ENCODE measurements around the gene NEMP2.

The NEMP2 gene

DNA sequence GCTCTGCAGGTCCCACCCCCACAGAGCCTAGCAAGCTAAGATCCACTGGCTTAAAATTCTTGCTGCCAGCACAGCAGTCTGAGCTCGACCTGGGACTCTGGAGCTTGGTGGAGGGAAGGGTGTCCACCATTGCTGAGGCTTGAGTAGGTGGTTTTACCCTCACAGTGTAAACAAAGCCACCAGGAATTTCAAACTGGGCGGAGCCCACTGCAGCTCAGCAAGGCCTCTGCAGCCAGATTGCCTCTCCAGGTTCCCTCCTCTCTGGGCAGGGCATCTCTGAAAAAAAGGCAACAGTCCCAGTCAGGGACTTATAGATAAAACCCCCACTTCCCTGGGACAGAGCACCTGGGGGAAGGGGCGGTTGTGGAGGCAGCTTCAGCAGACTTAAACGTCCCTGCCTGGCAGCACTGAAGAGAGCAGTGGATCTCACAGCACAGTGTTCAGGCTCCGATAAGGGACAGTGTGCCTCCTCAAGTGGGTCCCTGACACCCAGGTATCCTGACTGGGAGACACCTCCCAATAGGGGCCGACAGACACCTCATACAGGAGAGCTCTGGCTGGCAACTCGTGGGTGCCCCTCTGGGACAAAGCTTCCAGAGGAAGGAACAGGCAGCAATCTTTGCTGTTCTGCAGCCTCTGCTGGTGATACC is 20.0 kb upstream of the NEMP2 start:
- no peak for DNase-seq (ENCODE audit: low read depth in 2 of 2)

DNA sequence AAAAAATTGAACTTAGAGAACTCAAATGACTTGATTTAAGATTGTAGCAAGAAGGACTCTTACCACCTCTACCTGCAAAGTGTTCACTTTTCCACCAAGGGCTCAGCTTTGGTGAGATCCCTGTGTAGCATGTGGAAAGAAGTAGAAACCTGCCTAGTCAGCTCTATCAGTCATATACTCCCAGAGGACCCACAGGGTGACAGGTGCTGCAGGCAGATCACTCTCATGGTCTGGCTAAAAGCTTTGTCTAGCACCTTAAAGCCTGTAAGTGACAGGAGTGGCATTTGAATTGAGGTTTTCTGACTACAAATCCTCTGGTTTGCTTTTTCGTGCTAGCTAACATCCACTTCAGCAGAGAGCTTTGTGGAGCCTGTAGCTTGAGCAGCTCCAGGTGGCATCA is 18.7 kb upstream of the NEMP2 start:
- no peak for DNase-seq (ENCODE audit: low read depth in 2 of 2)

DNA sequence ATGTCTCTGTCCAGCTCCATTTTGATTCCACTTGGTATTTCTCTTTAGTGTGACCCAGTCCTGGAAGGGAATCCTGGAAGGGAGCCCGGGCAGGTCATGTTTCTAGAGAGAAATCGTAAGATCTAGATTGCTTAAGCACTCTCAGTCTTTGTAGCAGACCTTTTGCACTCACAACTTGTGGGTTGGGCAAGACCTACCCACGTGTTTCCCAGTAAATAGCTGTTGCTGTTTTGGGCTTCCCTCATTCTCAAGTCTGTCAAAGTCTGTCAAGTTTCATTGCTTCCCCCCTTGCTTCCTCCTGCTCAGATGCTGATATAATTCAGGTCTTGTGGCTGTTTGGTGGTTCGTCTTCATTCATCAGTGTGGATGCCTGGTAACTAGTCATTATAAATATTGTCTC is 17.4 kb upstream of the NEMP2 start:
- no peak for DNase-seq (ENCODE audit: low read depth in 2 of 2)

DNA sequence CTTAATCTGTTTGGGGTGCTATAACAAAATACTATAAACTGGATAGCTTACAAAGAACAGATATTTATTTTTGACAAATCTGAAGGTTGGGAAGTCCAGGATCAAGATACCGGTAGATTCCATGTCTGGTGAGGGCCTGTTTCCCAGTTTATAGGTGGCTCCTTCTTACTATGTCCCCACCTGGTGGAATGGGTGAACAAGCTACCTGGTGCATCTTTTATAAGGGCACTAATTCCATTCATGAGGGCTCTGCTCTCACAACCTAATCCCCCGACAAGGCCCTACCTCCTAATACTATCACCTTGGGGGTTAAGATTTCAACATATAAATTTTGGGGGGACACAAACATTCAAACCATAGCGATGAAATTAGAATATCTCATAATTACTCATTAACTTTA is 15.6 kb upstream of the NEMP2 start:
- DNase-seq (ENCODE audit: low read depth in 2 of 2) = no peak

DNA sequence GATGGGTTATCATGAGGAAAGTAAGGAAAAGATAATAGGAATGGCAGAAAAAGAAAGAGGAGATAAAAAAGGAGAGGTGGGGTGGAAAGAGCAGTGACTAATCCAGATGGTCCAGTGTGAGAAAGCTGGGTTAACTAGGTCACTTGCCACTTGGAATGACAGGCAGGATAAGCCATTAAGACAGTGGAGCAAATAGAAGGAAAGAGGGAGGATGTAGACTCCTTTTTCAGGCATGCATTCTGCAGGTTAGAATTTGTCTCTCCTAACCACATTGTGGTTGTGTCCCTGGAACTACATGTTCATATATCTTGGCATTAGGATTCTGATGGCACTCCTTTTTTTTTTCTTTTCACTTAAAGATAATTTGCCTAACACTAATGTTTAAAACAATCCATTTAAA is 13.4 kb upstream of the NEMP2 start:
- DNase-seq (ENCODE audit: low read depth in 2 of 2) = no peak

DNA sequence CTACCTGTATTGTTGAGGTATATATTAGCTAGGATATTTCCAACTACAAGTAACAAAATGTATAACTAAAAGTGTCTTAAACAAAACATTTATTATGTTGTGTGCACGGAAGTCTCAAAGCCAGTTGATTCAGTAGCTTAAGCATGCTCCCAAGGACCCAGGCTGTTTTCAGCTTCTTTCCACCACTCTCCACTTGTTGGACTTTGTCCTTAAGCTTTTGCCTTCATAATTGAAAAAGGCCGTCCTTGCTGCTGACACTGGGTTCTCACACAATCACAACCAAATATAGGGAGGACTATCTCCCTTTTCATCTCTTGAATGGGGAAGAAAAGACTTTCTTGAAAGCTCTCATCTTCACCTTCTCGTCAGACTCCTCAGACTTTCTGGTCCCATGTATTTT is 12.2 kb upstream of the NEMP2 start:
- DNase-seq (ENCODE audit: low read depth in 2 of 2) = no peak

DNA sequence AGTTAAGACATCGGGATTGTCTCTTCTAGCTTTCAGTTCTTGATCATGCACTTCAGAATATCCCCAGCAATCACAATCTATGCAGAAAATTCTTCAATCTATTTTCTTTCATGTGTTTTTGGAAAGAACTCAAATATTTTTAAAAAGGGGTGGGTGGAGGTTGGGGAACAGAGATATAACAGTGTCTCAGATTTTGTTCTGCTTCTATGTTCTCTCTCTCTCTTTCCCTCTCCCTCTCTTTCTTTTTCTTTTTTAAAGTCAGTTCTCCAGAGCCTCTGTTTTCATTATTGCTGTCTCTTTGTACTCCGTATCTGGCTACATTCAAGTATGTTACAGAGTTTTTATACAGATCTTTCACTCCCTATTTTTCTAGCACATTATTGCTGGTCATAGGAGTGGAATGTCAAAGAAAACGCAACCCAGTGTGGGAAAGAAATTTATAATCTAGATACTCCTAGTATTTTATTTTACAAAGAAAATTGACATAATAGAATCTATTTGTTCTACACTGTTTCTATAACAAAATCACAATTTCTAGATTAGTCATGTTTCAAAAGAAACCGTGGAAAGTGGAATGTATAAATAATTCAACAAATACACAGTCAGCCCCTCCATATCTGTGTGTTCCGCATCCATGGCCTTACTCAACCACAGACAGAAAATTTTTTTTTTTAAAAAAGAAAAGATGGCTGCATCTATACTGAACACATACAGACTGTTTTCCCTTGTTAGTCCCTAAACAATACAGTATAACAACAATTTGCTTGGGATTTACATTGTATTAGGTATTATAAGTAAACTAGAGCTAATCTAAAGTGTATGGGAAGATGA is 11.2 kb upstream of the NEMP2 start:
- no peak for DNase-seq (ENCODE audit: low read depth in 2 of 2)

DNA sequence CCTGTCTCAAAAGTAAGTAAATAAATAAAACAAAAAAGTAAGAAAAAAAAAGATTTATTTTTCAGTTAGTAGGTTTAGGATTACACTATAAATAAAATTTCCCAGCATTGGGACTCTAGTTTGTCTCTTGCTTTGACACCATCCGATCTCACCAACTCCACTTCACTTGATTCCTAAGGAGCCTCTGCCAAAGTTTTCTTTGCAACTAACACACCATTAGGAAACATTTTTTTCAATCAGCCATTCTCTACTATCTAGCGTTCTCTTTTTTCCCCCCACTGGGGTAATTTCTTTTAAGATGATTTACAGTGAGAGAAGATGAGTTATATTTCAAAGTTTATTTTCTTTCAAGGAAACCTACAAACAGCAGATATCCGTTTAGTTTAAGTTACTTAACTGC is 10.6 kb upstream of the NEMP2 start:
- no peak for DNase-seq (ENCODE audit: low read depth in 2 of 2)

DNA sequence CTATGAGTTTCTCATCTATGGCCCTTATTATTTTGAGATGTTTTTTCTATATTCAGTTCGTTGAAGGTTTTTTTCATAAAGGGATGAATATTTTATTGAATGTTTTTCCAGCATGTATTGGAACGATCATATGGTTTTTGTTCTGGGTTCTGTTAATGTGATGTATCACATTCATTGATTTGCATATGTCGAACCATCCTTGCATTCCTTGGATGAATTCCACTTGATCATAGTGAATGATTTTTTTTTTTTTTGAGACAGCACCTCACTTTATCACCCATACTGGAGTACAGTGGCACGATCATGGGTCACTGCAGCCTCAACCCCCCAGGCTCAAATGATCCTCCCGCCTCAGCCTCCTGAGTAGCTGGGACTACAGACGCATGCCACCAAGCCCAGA is 5.5 kb upstream of the NEMP2 start:
- DNase-seq (ENCODE audit: low read depth in 2 of 2) = no peak

DNA sequence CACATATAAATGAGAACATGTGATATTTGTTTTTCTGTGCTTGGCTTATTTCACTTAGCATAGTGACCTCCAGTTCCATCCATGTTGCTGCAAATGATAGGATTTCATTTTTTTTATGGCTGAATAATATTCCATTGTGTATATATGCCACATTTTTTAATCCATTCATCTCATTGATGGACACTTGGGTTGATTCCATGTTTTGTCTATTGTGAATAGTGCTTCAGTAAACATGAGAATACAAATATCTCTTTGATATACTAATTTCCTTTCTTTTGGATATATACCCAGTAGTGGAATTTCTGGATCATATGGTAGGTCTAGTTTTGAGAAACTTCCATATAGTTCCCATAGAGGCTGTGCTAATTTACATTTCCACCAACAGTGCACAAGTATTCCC is 3.7 kb upstream of the NEMP2 start:
- no peak for DNase-seq (ENCODE audit: low read depth in 2 of 2)

DNA sequence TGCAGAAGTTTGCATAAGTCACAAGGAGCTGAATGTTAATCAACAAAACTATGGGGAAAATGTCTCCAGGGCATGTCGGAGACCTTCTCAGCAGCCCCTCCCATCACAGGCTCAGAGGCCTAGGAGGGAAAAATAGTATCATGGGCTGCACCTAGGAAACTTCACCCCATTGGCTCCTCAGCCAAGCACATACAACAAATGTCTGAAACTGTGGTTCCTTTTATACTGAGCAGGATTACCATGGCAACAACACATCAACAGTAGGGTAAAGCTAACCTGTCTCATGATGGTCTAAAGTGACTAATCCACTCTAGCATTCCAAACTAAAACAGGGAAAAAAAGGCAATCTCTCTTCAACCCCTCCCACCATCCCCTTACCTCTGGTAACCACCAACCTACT is 3.2 kb upstream of the NEMP2 start:
- DNase-seq (ENCODE audit: low read depth in 2 of 2) = no peak

DNA sequence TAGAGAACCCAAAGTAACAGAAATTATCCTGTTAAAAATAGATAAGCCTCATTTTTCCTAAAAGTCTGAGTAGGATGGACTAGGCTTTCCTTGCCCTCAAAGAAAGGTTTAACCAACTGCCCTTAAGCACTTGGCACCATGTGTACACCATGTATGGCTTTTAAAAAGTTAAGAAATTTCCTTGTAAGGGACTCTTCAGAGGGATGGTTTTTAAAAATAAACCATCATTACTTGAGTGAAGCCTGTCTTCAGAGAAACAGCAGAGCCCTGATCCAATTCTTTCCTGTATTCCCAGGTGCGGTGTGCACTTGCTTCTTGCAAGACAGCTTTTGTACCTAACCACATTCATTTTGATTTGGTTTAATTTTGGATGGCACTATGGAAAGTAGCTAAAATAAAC is 1.1 kb upstream of the NEMP2 start:
- DNase-seq (ENCODE audit: low read depth in 2 of 2) = no peak

DNA sequence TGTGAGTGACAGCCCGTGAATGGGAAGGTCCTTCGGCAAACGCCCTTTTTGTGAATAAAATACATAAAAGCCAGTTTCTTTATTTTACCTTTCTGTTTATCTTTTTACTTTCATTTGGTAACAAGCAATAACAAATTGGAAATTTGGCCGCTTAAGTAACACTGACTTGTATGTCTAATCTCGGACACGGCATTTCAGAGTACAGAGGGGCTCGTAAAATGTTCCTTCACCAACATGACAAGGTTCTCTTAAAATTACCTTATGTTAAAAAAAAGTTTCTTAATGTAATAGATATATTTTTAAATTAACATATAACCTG is 558 bp upstream of the NEMP2 start:
- no peak for DNase-seq (ENCODE audit: low read depth in 2 of 2)

DNA sequence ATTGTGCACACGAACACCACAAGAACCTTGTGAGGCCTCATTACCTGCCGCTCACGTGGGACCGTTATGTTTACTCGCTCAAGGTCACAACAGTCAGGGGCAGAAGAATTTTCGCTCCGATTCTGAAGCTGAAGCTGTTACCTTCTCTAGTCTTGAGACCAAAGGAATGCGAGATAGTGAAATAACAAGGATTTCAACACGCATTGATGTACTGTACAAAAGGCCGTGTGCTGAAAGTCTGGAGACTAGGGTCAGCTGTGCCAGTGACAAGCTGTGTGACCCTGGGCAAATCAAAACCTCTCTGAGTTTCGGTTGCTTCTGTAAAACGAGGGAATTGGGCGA is 583 bp downstream of the NEMP2 start:
- DNase-seq (ENCODE audit: low read depth in 2 of 2) = no peak

DNA sequence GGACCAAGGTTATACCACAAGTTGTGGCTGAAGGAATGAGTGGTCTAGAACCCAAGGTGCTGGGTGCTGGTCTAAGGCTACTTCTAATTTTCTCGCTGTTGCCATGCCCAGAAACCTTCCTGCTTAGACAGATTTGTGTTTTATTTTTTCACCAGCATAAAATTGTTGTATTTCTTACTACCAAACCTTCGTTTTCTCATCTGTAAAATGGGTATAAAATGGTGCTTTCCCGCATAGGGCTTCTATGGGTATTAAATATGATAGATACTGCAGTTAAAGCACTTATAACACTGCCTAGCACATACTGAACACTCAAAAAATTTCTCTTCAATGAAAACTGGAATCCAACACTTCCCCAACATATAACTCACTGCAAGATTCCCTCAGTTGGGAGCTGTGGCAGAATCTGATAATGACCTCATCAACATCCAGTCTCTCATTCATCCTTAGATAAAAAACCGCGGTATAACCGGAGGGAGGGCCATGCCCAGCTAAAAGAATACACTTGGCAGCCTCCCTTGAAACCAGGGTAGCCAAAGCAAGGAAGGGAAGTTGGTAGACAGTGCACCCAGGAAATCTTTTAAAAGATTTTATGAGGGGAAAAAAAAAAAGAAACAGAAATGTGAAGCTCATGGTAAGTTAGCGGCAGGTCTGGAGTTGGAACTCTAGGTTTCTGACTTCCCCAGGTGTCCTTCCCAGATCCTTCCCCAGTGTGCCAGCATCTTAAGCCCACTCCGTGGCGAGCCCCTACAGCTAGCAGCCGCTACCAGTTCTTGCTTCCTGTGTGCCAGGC is 1.2 kb downstream of the NEMP2 start:
- no peak for DNase-seq (ENCODE audit: low read depth in 2 of 2)

DNA sequence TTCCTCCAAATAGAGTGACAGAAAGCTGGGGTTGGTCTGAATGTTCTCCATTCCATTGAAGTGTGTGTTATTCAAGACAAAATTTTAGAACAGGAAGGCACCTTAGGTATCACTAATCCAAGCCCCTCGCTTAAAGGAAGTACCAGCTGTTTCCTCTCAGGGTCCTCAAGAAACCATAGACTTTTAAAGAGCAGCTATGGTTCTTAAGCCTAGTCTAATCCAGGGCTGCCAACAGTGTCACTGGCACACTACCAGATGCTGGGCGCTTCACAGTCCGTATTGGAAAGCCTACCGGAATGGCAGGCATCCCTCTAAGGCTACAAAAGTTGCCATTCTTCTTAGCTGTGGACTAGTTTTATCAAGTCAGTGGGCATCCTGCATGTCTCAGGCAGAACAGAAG is 1.9 kb downstream of the NEMP2 start:
- no peak for DNase-seq (ENCODE audit: low read depth in 2 of 2)

DNA sequence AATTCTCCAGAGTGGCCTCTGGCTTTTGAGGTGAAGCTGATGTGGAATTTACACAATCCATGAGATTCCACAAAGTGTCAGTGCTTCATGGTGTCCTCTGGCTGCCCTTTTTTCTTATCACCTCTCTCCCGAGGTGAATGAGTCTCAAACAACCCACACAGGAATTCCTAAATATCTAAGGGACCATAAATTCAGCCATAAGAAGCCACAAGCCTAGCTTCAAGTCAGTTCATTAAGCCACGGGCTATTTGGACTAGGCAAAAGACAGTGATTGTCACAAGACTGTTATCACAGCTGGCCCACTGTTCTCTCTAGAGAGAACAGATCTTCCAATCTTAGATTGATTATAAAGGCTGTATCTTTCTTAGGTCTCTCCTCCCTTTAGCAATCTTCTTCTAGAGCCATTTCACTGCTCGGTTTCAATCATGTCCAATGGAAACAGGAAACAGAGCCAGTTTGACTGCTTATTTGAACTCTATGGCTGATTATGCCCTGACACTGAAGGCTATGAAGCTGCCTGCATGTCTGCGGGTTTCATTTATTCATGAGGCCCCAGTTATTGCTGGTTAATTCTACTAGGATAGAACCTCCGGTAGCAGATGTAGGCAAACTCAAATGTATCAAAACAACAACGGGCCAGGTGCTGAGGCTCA is 4.1 kb downstream of the NEMP2 start:
- DNase-seq (ENCODE audit: low read depth in 2 of 2) = no peak

DNA sequence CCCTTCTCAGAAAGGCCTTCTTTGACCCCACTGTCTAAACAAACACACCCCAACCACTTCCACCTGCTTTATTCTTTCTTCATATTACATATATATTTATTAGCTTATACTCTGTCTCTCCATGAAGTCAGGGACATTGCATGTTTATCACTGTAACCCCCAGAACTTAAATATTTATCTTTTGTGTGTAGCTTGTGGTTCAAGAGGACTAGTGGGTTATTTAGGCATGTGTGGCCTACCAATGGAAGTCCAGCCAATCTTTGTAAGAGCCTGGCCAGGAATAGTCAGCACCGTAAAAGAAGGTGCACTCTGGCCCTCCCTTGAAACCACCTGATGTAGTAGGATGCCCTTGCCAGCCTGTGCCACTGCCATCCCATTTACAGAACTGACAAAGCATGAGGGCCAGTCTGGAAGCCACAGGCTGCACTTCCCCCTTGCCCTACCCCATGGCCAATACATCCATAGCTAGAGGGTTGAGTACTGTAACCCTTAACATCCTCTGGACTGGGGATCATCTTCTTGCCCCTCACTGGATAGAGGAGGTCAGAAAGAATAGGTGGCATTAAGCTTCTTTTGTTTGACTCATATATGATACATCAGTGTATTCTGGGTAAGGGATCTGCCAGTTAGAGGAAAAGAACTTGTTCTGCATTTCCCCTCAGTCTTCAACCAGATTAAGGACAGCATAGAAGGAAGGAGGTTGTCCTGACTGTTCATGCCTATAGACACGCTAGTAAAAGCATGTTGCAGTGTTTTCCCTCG is 4.9 kb downstream of the NEMP2 start:
- no peak for DNase-seq (ENCODE audit: low read depth in 2 of 2)

DNA sequence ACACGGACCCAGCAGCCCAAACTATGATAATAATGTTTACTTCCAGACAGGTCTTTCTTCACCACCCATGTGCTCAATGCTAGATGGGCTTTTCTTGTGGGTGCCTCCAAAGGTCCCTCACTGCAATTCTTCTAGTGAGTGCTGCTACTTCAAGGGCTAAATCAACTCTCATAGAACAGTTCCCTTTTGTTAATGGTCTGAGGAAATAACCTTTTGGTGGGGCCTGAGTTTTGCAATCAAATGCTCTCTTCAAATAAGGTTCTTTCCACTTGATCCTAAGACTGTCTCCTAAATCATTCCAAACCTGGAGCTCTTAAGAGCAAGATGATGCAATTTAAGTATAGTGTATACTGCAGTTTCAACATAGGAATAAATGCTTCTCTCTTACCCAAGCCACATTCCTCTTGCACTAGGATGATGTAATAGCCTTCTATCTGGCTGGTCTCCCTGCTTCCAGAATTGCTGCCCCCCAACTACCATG is 6.0 kb downstream of the NEMP2 start:
- no peak for DNase-seq (ENCODE audit: low read depth in 2 of 2)

DNA sequence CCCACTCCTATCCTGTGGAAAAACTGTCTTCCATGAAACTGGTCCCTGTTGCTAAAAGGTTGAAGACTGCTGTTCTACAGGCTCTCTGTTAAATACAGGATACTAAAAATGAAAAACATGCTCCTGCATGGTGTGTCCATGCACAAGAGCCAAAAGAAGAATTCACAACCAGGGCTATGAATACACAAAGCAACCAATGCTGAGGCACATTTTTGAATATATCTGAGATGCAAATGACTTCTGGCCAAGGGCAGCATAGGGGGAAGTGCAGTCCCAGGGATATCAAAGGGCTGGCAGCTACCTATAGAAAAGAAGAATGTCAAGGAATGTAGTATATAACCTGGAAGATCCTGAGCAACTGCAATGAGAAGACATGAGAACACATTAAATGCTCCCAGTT is 6.6 kb downstream of the NEMP2 start:
- DNase-seq (ENCODE audit: low read depth in 2 of 2) = no peak

DNA sequence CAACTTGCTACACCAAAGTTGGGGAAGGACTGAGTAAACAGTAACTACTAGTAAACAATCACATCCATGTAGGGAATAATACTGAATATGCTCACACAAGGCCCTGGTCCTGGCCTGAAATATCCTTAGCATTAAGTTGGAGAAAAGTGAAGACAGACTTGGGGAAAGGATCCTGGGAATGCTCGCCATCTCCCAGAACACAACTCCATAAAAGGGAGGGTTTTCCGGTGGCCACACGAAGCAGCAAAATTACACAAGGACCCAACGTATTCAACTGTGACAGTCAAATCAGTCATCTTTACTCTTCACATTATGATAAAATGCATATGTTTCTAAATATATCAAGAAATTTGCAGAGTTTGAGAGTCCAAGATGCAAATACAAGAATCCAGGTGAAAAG is 7.3 kb downstream of the NEMP2 start:
- DNase-seq (ENCODE audit: low read depth in 2 of 2) = no peak

Data from stimulated activated CD8-positive, alpha-beta memory T cell treated with anti-CD3 and anti-CD28 coated beads, Interleukin-2, amount 100 ng/mL, for 1 hour (primary cell).